GM21381 (cell line): ENCODE measurements around the gene PRRX2.
"Not testable (repeated sequence)": the region's sequence is repeated elsewhere in the genome, so short reads cannot be mapped to it uniquely, and the experiment has no call there.

Source experiments
- ATAC-seq: cut with Tn5 transposase; IDR thresholded peaks from one replicate; pipeline ENCODE4 v1.9.1; 2021; ENCODE audit warnings: mild to moderate bottlenecking, moderate library complexity; ENCODE audit not compliant: unreplicated experiment

PRRX2 gene

GRCh38 chr9:129726322-129727160 lies 61.1 kb downstream of the PRRX2 start:
- ATAC-seq = no peak

GRCh38 chr9:129728744-129729143 lies 63.3 kb downstream of the PRRX2 start:
- ATAC-seq = no peak

DNA sequence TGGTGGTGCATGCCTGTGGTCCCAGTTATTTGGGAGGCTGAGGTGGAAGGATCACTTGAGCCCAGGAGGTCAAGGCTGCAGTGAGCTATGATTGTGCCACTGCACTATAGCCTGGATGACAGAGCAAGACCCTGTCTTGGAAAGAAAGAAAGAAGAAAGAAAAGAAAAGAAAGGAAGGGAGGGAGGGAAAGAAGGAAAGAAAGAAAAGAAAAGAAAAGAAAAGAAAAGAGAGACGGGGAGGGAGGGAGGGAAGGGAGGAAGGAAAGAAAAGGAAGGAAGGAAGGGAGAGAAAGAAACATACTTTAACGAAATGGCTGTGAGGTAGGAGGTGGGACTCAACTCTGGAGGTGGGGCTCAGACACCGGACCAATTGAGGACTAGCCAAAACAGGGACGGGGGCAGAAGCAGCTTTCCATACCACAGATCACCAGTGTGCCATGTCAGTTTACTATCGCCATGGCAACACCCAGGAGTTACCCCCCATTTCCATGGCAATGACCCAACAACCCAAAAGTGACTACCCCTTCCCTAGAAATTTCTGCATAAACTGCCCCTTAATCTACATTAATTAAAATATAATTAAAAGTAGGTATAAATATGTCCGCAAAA lies 66.1 kb downstream of the PRRX2 start:
- ATAC-seq = no peak

DNA sequence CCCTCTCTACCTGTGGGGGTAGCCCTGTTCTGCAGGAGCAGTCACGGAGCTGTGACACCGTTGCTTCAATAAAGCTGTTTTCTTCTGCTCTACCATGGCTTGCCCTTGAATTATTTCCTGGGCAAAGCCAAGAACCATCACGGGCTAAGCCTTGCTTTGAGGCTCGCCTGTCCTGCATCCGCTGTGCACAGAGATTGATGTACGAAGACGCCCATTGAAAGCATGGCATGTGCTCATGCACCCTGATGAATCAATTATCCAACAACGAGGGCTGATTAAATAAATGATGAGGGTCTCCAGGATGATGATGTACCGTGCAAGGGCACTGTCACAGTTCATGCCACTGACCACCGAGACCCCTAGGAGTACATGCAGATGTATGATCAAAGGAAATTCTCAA lies 66.7 kb downstream of the PRRX2 start:
- ATAC-seq = no peak

GRCh38 chr9:129732946-129733631 lies 67.6 kb downstream of the PRRX2 start:
- ATAC-seq = no peak

DNA sequence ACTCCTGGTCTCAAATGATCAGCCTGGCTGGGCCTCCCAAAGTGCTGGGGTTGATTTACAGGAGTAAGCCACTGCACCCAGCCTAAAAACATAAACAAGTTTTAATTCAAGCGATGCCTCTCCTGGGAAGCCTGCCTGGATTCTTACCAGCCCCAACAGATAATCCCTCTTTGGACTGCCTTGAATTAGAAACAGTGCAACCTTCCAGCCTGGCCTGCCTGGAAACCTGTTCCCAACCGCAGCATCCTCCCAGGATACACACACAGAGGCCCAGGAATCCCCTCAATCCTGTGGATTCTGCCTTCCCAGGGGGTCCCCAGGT lies 68.1 kb downstream of the PRRX2 start:
- ATAC-seq = no peak

DNA sequence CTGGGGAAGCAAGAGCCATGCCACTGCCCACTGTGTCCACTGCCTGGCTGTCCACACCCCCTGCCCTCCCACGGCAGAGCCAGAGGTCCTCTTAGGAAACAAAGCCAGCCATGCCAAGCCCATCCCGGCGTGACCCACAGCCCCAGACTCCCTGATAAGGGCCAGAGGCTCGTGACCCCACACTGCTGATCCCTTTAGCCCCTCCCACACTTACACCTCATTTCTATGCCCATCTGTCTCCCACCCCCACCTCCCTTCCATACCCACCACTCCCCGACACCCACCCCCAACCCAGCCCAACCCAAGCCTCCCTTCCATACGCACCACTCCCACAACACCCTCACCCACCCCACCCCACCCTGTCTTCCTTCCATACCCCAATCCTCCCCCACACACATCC lies 70.1 kb downstream of the PRRX2 start:
- no peak for ATAC-seq

GRCh38 chr9:129736334-129736733 lies 70.9 kb downstream of the PRRX2 start:
- ATAC-seq = no peak

- peak; percentile 76 for ATAC-seq
These were observed 72.2 kb downstream of the PRRX2 start for GRCh38 chr9:129737479-129738274.

GRCh38 chr9:129739432-129739831 lies 74.0 kb downstream of the PRRX2 start:
- ATAC-seq = no peak

DNA sequence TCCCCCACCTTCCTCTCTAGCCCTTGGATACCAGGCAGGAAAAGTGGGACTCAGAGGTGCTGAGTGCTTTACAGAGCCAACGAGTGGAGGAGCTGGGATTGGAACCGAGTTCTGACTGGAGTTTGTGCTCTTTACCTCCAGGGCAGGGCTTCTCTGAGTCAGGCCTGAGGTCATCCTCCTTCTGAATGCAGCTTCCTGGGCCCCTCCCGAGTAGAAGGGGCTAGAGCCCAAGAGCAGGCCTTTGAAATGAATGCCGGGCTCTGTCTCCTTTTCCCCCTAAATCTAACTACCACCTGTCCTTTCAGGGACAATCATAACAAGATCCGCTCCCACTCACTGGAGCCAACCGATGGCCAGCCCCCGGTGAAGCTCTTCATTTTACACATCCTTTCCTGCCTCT lies 74.7 kb downstream of the PRRX2 start:
- no peak for ATAC-seq

- ATAC-seq = no peak
These were observed 75.4 kb downstream of the PRRX2 start for GRCh38 chr9:129740666-129741464.

DNA sequence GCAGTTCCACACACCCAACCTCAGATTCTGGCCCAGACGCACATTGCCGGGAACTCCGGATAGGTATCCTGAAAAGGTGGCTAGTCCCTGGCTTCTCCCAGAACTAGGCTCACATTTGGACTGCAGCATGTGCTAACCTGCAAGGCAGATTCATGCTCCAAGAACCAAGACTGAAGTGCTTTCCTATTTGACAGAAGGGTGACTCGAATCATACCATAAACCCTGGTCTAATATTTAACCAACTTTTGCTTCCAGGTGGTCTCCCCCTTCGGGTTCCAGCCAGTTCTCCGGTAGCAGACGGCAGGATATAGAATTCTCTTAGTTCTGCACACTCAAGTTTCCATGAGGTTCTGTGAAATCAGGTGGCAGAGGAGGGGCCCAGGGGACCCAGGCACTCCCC lies 79.8 kb downstream of the PRRX2 start:
- ATAC-seq = no peak

- ATAC-seq = no peak
These were observed 80.8 kb downstream of the PRRX2 start for GRCh38 chr9:129746092-129746777.

- ATAC-seq = no peak
These were observed 82.8 kb downstream of the PRRX2 start for GRCh38 chr9:129748249-129748648.

DNA sequence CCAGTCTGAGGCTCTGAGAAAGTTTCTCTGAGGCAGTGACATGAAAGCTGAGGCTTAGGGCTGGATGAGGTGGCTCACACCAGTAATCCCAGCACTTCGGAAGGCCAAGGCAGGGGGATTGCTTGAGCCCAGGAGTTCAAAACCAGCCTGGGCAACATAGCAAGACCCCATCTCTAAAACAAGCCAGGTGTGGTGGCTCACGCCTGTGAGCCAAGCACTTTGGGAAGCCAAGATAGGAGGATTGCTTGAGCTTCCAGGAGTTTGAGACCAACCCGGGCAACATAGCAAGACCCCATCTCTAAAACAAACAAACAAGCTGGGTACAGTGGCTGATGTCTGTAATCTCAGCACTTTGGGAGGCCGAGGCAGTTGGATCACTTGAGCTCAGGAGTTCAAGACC lies 83.6 kb downstream of the PRRX2 start:
- ATAC-seq = not testable (repeated sequence)

- ATAC-seq = no peak
These were observed 84.1 kb downstream of the PRRX2 start for GRCh38 chr9:129749575-129749974.

DNA sequence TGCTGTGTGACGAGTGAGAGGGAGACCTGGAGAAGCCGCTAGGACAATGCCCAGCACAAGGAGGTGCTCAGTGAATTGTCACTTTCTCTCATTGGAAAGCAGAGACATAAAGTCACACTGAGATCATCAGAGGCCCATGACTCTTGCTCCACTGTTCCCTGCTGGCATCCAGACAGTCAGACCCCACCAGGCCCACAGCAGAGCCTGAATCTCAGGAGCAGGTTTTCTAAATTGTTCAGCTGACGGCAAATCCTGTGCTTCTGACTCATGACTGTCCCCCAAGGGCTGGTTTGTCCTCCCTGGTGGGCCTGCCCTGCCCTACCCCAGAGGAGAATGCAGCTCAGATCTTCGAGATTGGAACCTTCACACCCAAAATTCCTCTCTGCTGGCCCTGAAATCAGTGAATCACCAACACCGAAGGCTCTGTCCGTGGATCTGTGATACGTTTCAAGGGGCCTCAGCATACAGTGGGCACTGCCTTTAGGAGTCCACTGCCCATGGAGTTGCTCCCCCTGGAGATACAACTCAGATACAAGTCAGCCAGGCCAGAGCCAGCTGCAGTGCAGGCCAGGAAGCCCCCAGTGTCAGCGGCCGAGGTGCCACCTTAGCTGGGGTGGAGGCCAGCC lies 84.7 kb downstream of the PRRX2 start:
- no peak for ATAC-seq
